Dermis blood vessel endothelial cell (primary cell): Measurements from ENCODE around the gene DLGAP3. TPM values are rescaled to one million over a fixed set of nuclear protein-coding genes. Genes with fewer than 3 reads are reported as not detected.

Source experiments
- DNase-seq: peaks from one replicate; pipeline ENCODE4 v3.0.0; 2010
- total RNA-seq: library from RNA; depleted of rRNA; stranded (reverse); fragments of >200 nt; gene quantifications from 2 replicates; pipeline ENCODE4 v1.2.3, GENCODE V29; 2014

Gene DLGAP3
- total RNA-seq, 1 donor from 2014 or later = under 0.01 TPM

DNA sequence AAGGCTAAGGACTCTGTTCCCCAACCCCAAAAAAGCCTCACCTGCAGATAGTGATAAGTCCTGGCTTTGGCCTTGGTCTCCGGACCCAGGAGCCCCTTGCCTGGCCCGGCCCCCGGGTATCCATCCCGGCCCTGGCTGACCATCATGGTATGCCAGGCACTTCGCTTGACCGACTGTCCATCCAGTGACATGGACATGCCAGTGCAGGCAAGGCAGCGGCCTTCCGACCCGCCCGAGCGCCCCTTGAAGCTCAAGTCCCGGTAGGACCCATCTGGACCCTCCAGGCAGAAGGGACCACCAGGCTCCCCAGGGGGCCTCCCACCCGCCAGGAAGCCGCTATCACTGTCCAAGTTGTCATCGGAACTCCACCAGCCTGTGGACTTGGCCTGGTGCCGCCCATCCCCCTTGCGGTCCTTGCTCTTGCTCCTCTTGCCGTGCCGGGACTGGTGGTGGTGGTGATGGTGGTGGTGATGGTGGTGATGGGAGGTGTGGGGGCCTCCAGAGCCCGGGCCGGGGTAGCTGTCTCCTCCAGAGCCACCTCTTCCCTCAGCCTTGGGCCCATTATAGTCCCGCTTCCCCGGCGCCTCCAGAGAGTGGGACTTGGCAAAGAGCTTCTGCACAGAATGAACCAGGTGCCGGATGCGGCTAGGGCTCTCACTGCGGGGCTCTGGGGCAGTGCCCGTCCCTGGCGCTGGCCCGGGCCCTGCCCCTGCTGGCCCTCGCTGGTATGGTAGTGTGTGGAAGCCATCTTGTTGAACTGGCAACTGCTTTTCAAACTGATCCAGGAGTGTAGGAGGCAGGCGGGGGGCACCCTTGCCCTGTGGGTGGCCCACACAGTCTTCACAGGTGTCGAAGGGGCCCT lies 25.0 kb downstream of the DLGAP3 start:
- DNase-seq = no peak

DNA sequence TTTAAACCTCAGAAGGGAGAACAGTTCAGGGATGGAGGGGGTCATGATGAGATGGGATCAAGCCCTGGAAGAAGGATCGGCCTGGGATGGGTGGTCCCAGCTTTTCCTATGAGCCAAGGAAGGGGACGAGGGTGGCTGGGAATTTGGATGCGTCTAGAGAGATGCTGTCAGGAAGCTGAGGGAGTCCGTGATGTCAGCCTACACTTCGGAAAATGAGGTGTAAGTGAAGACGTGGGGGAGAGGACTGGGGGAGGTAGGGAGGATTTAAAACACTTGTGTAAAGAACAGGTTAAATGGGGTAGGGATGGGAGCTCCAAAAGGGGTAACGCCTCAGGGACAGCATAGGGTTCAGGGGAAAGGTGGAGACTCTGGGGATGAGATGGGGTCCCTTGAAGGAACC lies 27.5 kb downstream of the DLGAP3 start:
- DNase-seq = no peak

DNA sequence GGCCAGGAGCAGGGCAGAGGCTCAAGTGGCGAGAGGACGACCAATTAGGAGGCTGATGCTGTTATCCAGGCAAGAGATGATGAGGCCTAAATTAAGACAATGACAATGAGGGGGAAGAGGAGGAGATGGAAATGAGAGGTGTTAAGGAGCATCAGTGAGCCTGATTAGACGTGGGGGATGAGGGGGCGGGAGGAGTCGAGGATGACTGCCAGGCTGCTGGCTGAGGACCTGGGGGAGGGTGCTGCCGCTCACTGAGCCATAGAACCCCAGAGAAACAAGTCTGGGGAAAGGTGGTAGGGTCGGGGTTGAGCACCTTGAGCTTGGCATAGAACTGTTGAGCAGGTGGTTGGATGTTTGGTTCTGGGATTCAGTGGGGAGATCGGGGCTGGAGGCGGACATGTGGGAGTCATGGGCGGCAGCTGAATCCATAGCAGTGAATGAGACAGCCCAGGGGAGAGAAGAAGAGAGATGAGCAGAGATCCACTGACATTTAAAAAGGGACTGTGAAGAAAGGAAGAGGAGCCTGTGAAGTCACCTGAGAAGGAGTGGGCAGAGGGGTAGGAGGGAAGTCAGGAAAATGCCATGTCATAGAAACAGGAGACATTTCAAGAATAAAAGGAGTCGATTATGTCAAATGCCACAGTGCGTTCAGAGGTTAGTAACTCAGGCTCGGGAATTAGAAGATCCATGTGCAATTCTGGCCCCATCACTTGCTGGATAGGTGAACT lies 28.5 kb downstream of the DLGAP3 start:
- DNase-seq = no peak

DNA sequence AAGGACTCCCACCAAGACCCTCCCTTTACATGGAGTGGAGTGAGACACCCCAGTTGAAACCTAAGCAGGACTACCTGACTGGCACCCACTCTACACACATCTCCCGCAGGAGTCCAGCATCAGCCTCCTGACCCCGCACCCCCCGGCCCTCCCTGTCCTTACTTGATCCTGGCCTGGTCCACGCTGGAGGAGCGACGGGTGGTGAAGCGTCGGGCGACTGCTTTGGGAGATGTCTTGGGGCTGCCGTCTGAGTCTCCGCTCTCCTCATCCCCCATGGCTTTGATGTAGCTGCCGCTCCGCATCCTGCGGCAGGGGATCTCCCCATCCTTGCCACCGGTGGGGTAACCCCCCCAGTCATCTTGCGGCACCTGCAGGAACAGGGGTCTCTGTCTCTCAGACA lies 29.5 kb downstream of the DLGAP3 start:
- DNase-seq = no peak

DNA sequence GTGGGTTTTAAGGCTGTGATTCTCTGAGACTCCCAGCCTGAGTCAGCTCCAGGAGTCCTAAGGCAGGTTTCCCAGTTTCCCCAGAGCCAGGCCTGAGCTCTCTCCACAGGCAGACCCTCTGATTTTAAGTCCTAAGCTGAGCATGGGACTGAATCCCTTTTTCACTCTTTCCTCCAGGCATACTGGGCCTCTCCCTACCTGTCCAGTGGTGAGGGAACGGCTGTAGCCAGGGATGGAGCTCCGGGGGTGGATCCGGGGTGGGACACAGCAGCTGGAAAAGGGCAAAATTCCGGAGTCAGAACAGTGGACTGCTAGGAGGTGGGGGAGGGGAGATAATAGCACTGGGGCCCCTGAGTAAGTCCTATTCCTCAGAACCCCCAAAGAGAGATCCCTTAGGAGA lies 30.0 kb downstream of the DLGAP3 start:
- no peak for DNase-seq

DNA sequence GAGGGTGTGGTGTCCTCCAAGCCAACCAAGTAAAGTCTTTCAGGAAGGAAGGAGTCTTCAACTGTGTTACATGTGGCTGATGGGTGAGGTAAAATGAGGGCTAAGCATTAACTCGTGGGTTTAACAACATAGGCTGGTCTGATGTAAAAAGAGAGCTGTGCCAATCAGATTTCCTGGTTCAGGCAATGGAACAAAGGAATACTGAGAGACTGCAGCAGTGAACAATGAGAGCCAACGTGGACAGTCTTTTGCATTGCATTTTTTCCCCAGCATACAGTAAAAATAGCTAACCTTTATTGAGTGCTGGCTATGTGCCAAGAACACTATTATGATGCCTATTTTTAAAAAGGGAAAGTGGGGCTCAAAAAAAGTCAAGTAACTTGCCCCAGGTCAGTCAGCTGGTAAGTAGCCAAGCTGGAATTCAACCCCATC lies 31.1 kb downstream of the DLGAP3 start:
- DNase-seq = peak; percentile 44

DNA sequence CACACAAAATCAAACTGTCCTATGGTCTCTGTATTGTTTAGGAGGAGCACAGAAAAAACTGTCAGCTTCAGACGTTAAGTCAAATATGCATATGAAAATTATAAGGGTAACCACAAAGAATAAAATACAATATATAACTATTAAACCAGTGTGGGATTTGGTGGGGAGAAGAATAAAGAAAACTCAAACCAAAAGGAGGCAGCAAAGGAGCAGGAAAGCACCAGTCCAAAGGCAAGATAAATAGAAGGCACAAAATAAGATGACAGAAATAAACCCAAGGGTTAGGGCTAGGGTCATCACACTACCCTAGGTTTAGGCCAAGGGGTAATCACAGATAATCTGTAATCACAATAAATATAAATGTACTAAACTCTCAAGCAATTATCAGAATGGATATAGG lies 32.8 kb downstream of the DLGAP3 start:
- DNase-seq = no peak

DNA sequence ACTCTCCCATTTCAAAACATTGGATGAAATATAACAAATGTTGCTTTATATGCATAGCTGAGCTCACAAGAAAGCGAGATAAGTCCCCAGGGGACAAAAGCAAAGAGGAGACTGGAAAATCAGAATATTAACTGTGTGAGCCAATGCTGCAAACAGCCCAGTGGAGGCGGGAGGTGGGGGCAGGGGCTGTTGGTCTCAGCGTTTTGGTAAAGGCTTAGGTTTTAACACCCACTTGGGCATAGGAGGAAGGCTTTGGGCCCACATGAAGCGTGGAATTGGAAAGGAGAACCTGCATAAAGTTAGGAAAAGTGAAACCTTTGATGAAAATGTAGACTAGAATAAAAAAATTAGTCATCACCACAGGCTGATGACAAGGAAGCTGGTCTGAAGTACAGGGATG lies 39.7 kb downstream of the DLGAP3 start:
- no peak for DNase-seq

DNA sequence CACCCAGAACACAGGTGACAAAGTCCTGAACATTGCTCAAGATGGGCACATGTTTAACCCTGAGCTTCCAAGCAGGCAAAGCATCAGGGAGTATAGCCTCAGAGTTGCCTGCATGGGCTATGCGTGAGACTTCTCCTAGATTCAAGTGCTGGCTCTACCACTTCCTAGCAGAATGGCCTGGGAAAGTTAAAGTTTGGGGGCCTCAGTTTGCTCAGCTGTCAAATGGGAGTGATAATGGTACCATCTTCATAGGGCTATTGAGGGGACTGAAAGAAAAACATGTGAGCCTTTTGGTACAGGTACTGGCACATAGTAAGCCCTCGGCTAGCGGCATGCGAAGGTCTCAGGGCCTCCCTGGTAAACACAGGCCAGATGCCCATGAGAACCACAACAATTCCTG lies 41.9 kb downstream of the DLGAP3 start:
- DNase-seq = no peak

DNA sequence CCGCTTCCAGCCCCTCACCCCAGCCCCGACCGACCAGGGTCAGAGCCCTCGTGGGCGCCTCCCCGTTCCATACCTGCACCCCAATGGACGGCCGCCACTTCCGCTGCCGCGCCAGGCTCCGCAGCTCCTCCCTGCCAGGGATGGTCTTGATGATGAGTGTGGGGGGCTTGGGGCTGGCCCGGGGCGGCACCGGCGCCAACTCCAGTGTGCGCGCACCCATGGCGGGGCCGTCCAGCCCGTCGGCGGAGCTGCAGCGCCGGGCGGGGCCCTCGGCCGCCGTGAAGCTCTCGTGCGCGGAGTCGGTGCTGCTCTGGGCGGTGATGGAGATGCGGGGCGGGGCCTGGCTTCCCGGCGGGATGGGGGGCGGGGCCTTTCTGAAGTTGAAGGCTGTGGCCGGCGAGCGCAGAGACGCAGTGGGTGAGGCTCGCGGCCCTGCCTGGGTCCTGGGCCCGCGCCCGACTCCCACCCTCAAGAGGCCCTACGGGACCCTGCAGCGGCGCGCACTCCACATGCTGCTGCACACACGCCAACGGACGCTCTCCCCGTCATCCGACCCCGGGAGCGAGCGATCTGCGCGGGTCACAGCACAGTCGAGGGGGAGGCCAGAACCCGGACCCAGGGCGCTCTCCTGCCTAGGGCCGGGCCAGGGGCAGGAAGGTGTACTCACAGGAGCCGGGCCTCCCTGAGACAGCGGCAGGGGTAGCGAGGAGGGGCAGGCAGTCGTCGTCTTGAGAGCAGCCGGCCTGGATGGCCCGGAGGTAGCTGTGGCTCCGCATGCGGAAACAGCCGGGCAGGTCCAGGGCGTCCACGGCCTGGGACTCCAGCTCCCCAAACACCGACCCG lies 43.8 kb downstream of the DLGAP3 start:
- DNase-seq = peak; percentile 27

DNA sequence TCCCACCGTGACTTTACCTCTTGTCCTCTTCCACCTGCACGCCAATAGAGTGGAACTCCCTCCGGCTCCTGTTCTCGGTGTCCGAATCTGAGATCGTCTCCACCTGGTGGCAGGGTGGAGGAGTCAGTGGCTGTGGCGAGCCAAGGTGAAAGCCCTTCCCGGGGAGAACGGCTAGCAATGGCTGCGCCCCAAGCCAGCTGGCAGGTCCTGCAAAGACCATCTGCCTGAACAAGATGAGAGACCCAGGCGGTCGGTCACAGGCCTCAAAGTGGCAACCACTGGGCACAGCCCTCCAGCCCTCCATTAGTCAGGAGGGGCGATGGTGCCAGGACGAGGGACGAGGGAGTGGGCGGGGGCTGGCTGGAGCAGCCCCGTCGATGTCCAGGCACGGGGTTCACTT lies 44.5 kb downstream of the DLGAP3 start:
- DNase-seq = no peak

DNA sequence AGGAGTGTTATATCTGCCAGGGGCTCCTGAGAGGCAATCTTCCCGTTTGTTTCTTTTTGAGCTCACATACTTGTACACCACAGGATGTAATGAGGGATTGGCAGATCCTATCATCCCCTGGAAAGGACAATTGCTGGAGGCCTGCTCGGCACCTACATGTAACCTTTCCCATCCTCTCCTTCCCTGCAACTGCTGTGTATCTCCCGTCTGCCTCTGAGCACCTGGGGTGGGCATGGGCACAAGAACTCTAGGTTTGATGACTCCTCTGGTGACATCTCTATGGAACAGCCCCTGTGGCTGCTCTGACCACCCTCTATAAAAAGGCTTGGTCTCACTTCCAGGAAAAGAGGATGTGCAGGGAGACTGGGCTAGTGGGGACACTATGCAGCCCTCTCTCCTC lies 44.9 kb downstream of the DLGAP3 start:
- DNase-seq = no peak

DNA sequence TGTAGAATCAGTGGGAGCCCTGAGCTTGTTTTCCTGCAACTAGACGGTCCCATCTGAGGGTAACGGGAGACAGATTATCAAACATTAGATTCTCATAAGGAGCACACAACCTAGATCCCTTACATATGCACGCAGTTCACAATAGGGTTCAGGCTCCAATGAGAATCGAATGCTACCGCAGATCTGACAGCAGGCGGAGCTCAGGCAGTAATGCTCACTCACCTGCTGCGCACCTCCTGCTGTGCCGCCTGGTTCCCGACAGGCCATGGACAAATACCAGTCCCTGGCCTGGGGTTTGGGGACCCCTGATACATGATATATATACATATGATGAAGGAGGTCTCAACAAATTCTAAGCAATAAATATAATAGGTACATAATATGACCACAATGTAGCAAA lies 50.2 kb downstream of the DLGAP3 start:
- DNase-seq = no peak

DNA sequence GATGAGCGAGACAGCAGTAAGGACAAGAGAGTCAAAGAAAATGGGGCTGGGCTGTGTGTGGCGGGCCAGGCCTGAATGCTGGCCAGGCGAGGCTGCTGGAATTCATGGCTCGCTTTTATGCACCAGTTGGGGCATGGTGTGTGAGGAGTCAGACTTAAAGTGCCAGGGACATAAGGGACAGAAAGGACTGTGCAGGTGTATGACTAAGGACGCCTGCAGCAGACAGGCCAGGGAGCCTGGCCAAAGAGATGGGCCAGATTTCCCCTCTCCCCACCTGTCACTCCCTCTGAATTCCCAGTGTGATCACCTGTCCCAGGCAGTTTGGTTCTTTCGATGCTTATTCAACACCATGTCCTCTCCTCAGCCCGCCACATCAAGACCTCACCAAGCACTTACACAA lies 53.0 kb downstream of the DLGAP3 start:
- no peak for DNase-seq

DNA sequence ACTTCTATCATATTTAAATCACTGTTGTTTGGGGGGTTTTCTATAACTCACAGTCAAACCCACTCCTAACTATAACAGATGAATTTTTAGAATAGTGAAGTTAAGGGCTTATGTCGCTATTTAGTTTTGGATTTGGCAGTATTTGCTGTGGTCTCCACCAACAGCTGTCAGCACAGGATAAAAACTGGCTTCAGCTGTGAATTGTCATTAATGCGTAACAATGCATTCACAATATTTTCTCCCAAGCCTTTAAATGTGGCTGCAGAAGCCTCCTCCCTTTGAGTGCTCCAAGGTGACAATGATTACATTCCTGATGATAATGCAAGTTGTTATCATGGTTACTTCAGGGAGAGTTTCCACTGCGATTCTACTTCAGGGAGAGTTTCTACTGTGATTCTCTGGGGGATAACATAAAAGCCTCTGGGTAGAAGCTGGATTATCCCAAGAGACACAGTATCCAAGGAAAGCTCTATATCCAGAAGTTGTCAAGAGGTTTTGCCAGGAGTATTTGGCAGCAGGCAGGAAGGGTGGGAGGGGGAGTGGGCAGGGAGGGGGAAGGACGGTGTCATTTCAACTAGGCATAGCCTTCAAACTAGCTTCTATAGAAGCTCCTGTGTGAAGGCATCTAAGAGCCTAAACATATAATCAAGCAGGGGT lies 55.0 kb downstream of the DLGAP3 start:
- no peak for DNase-seq

DNA sequence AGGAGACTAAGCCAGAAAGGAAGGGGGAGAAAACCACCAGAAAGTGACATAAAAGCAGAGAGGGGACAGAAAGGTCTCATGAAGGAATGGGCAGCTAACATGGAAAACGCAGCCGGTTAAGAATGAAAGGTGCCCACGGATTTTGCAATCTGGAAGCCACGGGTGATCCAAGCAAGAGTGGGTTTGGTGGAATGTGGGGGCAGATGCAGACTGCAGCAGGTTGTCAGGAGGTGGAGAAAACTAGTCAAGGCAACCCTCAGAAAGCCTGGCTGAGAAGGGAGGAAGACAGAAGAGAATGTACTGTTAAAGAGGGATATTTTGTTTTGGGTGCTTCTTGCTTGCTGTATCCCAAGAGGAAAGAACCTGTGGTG lies 57.3 kb downstream of the DLGAP3 start:
- DNase-seq = no peak

DNA sequence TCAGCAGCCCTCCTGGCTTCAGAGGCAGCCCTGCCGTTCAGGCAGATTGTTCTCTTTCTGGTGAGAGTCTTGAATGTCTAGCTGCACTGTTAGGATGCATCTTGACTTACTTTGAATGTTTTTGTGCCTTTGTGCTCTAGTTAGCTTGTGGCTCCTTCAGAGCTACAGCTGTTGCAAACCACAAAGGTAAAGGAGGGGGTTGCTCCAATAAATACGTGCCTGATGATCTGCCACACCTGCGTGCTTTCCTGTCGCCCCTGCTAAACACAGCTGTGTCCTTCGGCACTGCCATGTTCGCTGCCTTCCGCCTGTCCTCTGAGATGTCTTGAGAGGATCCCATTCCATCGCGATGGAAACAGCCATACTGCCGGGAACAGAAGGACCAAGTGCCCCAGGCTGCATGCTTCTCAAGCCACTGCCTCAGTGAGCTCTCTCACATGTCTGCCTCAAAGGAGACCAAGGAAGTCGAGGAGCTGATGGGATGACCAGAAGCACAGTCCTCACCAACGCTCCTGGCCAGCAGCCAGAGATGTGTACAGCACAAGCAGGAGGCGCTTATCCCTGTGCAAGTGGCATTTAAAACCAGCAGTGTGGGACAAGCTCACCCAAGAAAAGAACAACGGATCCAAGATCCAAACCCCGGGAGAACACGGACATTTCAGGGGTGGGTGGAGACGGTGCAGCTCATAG lies 57.9 kb downstream of the DLGAP3 start:
- no peak for DNase-seq

DNA sequence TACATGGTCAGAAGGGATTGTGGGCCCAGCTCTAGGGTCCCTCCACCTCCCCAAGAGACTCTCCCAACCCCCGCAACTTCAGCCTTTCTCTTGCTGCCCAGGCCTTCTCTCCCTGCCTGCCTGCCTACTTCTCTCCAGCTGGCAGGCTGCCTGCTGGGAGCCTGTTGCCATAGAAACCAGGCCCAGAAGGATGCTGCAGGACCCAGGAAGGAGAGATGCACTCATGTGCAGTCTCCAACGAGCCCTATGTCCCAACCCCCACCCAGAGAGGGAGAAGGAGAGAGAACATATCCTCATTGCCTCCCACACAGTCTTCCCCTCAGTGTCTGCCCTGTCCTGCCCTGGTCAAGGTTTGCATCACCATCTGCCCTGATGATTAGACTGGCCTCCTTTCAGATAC lies 59.1 kb downstream of the DLGAP3 start:
- DNase-seq = no peak

DNA sequence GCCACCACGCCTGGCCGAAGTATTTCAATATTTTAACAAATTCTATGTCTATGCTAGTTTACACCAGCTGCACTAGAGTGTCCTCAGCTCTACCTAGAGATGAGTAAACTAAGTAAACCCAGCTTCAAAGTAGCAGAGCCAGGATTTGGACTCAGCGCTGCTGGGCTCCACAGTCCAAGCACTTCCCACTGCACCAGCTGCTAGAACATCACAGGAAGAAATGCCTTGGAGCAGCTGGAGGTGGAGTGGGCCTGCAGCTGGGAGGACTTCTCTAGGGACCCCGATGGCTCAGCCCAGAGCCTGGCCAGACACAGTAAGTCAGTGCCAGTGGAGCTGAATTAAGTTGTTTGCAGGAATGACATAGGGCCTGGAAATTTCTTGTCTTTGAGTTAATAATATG lies 59.7 kb downstream of the DLGAP3 start:
- no peak for DNase-seq

DNA sequence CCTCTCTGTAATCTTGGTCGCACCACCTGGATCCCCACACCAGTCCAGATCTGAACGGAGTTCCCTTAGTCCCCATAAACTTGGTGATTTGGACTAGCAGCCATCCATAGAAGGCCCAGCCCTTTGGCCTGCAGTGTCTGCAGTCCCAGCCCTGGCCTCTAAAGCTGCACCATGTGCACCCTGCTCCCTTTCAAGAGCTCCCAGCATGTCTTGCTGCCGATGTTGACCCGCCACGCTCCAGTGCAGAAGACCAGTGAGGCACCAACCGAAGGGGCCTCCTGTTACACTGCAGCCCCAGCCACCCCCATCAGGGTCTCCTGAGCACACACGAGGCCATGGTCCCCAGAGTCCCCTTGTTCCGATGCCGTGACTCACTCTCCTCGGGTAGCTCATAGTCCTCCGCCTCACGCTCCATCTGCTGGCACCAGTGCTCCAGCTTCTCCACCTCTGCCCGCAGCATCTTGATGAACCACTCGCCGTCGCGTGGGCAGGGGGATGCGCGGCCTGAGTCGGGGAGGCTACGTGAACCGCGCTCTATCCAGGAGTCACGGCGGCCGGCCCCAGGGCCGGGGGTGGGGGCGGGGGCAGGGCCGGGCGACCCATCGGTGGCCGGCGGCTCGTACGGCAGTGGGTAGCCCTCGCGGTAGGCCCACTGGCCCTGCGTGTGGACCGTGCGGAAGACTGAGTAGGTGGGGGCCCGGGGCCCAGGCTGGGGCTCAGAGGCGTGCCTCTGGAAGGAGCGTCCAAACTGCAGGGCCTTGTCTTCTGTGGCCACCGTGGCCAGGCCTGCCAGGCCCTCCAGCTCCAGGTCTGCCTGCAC lies 61.0 kb downstream of the DLGAP3 start:
- DNase-seq = no peak

DNA sequence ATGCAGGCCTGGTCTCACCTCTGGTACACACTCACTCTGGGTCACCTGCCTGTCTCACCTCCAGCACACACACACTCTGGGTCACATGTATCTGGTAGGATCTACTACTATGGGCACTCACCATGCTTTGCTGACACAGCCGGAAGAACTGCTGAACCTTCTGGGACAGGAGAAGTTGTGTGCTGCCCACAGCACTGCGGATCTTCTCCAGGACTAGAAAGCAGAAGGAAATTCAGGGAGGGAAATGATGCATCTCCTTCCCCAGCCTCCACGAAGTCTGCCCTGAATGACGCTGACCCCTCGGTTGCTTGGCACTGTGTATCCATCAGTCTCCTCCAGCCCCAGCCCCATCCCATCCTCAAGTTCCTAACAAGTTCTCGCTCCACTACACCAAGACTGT lies 62.0 kb downstream of the DLGAP3 start:
- no peak for DNase-seq
